Aorta (tissue), 5 donors: ENCODE measurements around the gene COL4A2. TPM values are rescaled to one million over a fixed set of nuclear protein-coding genes. Genes with fewer than 3 reads are reported as not detected.
"Not testable (repeated sequence)": the region's sequence is repeated elsewhere in the genome, so short reads cannot be mapped to it uniquely, and the experiment has no call there.

Experiments used
- ATAC-seq: fragments of 200-7000 bp; cut with Tn5 transposase; one replicate; pipeline ENCODE4 v1.9.1; 2022; ENCODE audit warnings: moderate library complexity; ENCODE audit not compliant: low FRiP score
- DNase-seq, 2 donors: peaks; one replicate each; pipeline ENCODE4 v3.0.0-alpha.2; 2020
- H3K27ac ChIP-seq, 2 donors: one replicate each; pipeline ENCODE4 v1.5.1; 2013; ENCODE audit warnings: low read length in 2 of 2, mild to moderate bottlenecking in 2 of 2, moderate library complexity in 2 of 2, control low read depth in 1 of 2, inconsistent platforms in 1 of 2, low read depth in 1 of 2
- H3K27me3 ChIP-seq, 2 donors: one replicate each; pipeline ENCODE4 v1.6.1; 2013; ENCODE audit warnings: control low read depth in 1 of 2, low read length in 1 of 2, mild to moderate bottlenecking in 1 of 2, moderate library complexity in 1 of 2; ENCODE audit not compliant: insufficient read depth in 2 of 2, control insufficient read depth in 1 of 2
- H3K36me3 ChIP-seq, 2 donors: one replicate each; pipeline ENCODE4 v1.6.1; 2013; ENCODE audit warnings: control low read depth in 1 of 2, low read length in 1 of 2, mild to moderate bottlenecking in 1 of 2; ENCODE audit not compliant: insufficient read depth in 2 of 2, control insufficient read depth in 1 of 2
- H3K4me1 ChIP-seq, 2 donors: one replicate each; pipeline ENCODE4 v1.6.1; 2013; ENCODE audit warnings: low read length in 2 of 2, control low read depth in 1 of 2, mild to moderate bottlenecking in 1 of 2, moderate library complexity in 1 of 2; ENCODE audit not compliant: insufficient read depth in 2 of 2, control insufficient read depth in 1 of 2
- H3K4me3 ChIP-seq, 2 donors: one replicate each; pipeline ENCODE4 v1.5.1; 2013; ENCODE audit warnings: low read length in 2 of 2, control low read depth in 1 of 2, mild to moderate bottlenecking in 1 of 2
- H3K9me3 ChIP-seq: one replicate; pipeline ENCODE4 v1.6.1; 2013; ENCODE audit warnings: mild to moderate bottlenecking, low read length; ENCODE audit not compliant: control insufficient read depth
- WGBS, 2 donors: extraction: QIAGEN DNeasy Blood & Tissue Kit; methylation state at CpG; one replicate each; pipeline ENCODE4 v1.1.7; 2013; 5-methylcytosine and 5-hydroxymethylcytosine counted together
- intact Hi-C, 2 donors: fragments of 100-400 bp; cut with DNase I; formaldehyde crosslinking; loops; one replicate each; pipeline versions ENCODE4 v1.14.2 to v1.15.0; 2022
- polyA plus RNA-seq, 2 donors: library from polyadenylated mRNA; stranded (reverse); fragments of 200-250 nt; gene quantifications; one replicate each; pipeline ENCODE4 v1.2.3, GENCODE V29; 2013
- total RNA-seq, 2 donors: library from RNA; stranded (reverse); fragmentation: NEBNext Ultra II Directional; extraction: Animal tissue kit (Norgen Biotek cat#: 25700); gene quantifications; one replicate each; pipeline ENCODE4 v1.2.1, GENCODE V29; 2021
- donor health status: healthy with polysubstance abuse.
- donor health status: Bipolar disorder and iron deficiency.
- donor health status: DM: no; HTN: no; CAD: no.
- donor health status: DM: no; HTN: no; CAD: no.
- donor health status: DM: yes; HTN: yes; CAD: no.

Gene COL4A2
- total and polyA plus RNA-seq, 4 donors, result 117 to 1,110 (median 681) TPM

GRCh38 chr13:110484290-110485048 is 177.4 kb downstream of the COL4A2 start:
- Histone ChIP-seq H3K4me3 (no peak overlapping the region), H3K27ac (no peak overlapping the region), H3K27me3 (no peaks in the 10 kb centered on the region), H3K36me3 (peaks cover 0 to 8% of the 10 kb centered on the region in 2 donors), H3K4me1 (no peaks in the 10 kb centered on the region), H3K9me3 (no peaks in the 10 kb centered on the region)
- WGBS, 2 donors, result 88 to 89% methylated on average over 18 of the region's 18 CpGs
- intact Hi-C loops, result no loop called here
- ATAC-seq, result no peak
- peak in 1 of 2 donors; percentile 72 for DNase-seq

- no peak for ATAC-seq
- H3K27me3 ChIP-seq, result no peaks in the 10 kb centered on the region
- peaks cover 0 to 7% of the 10 kb centered on the region in 2 donors for H3K36me3 ChIP-seq
- DNase-seq, result no peak
- no peaks in the 10 kb centered on the region for H3K4me1 ChIP-seq
- H3K9me3 ChIP-seq, result no peaks in the 10 kb centered on the region
- intact Hi-C loops, result no loop called here
- no peak overlapping the region for H3K27ac ChIP-seq
- WGBS, 2 donors, result 61 to 69% methylated on average over 9 of the region's 9 CpGs
- H3K4me3 ChIP-seq, result no peak overlapping the region
Measured at GRCh38 chr13:110485604-110486003, 178.5 kb downstream of the COL4A2 start.

- no peaks in the 10 kb centered on the region for H3K4me1 ChIP-seq
Measured at GRCh38 chr13:110486061-110486715, 179.1 kb downstream of the COL4A2 start.

GRCh38 chr13:110486880-110487279 is 179.8 kb downstream of the COL4A2 start:
- not testable (repeated sequence) for H3K36me3 ChIP-seq
- 60 to 72% methylated on average over 3 of the region's 3 CpGs for WGBS, 2 donors

More at GRCh38 chr13:110486061-110486715, 179.1 kb downstream of the COL4A2 start:
- Histone ChIP-seq H3K4me3 (no peak overlapping the region), H3K36me3 (peaks cover 0 to 7% of the 10 kb centered on the region in 2 donors), H3K27me3 (no peaks in the 10 kb centered on the region), H3K27ac (no peak overlapping the region), H3K9me3 (no peaks in the 10 kb centered on the region)
- ATAC-seq, result no peak
- no peak for DNase-seq
- intact Hi-C loops, result no loop called here
- 80 to 81% methylated on average over 15 of the region's 15 CpGs for WGBS, 2 donors

DNA sequence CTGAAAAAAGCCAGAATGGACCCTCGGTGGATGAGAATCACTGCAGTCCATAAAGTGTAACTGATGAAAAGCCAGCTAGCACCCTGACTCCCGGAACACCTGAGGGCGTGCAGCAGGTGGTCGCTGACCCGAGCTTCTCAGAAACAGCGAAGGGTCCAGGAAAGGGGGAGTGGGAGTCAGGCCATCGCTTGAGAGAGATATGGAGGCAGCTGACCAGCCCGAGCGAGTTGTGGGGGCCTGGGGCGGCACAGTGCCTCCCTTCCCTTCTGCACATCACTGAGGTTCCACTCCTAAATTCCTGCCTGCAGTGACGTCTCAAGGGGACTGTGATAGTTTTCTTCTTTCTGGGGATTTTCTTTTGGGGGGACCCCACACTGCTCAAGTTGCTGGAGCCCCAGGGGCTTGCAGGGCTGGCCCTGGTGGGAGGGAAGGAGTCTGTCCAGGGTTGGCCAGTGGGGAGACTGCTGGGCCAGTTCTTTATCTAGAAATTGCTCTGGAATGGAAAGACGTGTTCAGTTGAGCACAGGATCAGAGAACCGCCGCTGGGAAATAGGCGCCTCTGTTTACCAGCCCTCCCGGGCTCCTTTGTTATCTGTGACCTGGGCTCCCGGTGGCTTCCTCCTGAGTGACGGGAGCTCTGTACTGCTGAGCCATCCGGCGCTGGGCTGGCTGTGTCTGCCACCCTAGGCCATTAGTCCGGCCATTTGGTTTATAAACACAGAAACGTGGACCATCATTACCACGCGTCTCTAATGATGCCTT is 183.1 kb downstream of the COL4A2 start:
- Histone ChIP-seq H3K27ac (no peak overlapping the region), H3K27me3 (no peaks in the 10 kb centered on the region), H3K4me3 (no peak overlapping the region), H3K9me3 (no peaks in the 10 kb centered on the region), H3K36me3 (peaks cover 0 to 7% of the 10 kb centered on the region in 2 donors), H3K4me1 (no peaks in the 10 kb centered on the region)
- peak in 1 of 2 donors; percentile 40 for DNase-seq
- 77 to 83% methylated on average over 24 of the region's 24 CpGs for WGBS, 2 donors
- intact Hi-C loops, result no loop called here
- no peak for ATAC-seq

More at GRCh38 chr13:110486880-110487279, 179.8 kb downstream of the COL4A2 start:
- ATAC-seq, H3K27ac ChIP-seq, DNase-seq, intact Hi-C loops, H3K4me1 ChIP-seq, H3K4me3 ChIP-seq, H3K9me3 ChIP-seq, H3K27me3 ChIP-seq: not testable (repeated sequence)

GRCh38 chr13:110491869-110492678 is 185.0 kb downstream of the COL4A2 start:
- no peak overlapping the region for H3K27ac ChIP-seq
- 88 to 89% methylated on average over 24 of the region's 24 CpGs for WGBS, 2 donors
- H3K27me3 ChIP-seq, result no peaks in the 10 kb centered on the region
- intact Hi-C loops, result no loop called here
- H3K36me3 ChIP-seq, result peaks cover 5 to 23% of the 10 kb centered on the region in 2 donors
- no peaks in the 10 kb centered on the region for H3K9me3 ChIP-seq
- H3K4me1 ChIP-seq, result no peaks in the 10 kb centered on the region
- DNase-seq (peak; percentile 33 to 55), ATAC-seq (no peak)
- no peak overlapping the region for H3K4me3 ChIP-seq

GRCh38 chr13:110492679-110493593 is 185.9 kb downstream of the COL4A2 start:
- H3K4me3 ChIP-seq, result no peak overlapping the region
- peaks cover 5 to 26% of the 10 kb centered on the region in 2 donors for H3K36me3 ChIP-seq
- H3K27ac ChIP-seq, result no peak overlapping the region
- no peaks in the 10 kb centered on the region for H3K27me3 ChIP-seq
- ATAC-seq (no peak), DNase-seq (peak; percentile 41 to 59)
- intact Hi-C loops, result no loop called here
- no peaks in the 10 kb centered on the region for H3K9me3 ChIP-seq
- H3K4me1 ChIP-seq, result no peaks in the 10 kb centered on the region
- WGBS, 2 donors, result 88 to 91% methylated on average over 30 of the region's 30 CpGs
